GM21390 (cell line): ENCODE measurements around the gene JSRP1.

Source experiments
- ATAC-seq: cut with Tn5 transposase; IDR thresholded peaks from one replicate; pipeline ENCODE4 v1.9.1; 2021; ENCODE audit not compliant: unreplicated experiment

Gene JSRP1

GRCh38 chr19:2233601-2234280, 22.5 kb downstream of the JSRP1 start:
- no peak for ATAC-seq

DNA sequence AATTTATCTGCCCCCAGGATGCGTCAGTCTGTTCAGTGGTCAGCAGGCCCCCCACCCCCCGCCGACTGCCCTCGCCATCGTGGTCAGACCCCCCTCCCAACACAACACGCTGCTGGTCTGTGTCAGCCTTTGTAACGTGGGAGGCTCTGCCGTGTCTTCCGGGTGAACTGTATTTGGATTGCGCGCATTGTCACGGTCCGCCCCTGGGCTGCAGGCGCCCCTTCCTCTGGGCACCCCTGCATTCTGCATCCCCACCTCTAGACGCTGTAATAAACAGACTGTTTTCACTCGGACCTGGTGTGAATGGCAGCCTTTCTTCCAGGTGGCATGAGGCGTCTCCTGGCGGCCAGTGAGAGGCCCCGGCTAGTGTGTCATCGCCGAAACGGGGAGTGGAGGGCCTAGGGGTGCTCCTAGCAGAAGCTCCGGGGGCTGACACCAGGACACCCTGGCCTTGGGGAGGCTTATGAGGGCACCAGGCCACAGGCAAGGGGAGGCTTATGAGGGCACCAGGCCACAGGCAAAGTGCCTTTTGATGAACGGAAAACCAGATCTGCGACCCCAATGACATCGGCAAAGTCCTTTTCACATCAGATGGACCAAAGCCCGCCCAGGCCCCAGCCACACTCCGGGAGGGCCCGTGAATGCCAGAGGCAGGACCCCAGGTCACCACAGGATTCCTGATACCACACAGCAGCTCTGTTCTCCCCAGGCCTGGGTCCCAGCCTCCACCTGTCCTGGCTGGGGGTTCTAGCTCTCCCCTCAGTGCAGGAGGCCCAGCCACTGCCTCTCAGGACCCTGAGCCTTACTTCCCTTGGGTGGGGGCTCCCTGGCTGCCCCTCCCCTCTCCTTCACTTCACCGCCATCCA, 23.7 kb downstream of the JSRP1 start:
- ATAC-seq = no peak

- ATAC-seq = no peak
These were observed 24.5 kb downstream of the JSRP1 start for GRCh38 chr19:2231621-2232221.

DNA sequence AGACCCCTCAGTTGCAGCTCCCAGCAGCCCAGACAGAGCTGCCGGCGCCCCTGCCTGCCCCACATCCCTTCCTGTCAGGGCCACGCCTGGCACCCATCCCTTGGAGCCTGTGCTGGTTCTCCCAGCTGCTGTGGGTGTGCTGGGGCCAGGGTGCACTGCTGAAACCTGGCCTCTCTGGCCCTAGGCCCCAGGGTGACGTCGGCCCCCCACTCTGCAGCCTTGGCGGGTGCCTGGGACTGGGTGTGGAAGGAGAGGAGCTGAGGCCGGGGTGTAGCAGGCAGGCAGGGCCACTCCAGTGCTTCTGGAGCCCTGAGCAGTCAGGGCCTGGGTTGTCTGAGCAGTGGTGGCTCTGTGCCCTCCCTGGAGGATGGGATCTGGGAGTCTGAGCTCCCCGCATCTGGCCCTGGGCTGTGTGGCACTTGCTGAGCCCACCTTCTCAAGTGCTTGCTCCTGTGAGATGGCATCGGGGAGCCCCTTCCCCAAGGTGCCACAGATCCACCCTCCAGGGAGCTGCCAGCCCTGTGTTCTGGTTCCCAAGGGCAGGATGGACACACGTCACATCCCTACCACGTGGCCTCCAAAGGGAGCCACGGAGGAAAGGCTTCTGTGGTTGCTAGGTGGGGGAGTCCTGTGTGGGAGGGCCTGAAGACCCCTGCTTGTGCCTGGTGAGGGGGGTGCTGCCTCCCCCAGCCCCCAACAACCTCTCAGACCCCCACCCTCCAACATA, 25.2 kb downstream of the JSRP1 start:
- ATAC-seq = no peak

- no peak for ATAC-seq
These were observed 26.1 kb downstream of the JSRP1 start for GRCh38 chr19:2230033-2230531.

DNA sequence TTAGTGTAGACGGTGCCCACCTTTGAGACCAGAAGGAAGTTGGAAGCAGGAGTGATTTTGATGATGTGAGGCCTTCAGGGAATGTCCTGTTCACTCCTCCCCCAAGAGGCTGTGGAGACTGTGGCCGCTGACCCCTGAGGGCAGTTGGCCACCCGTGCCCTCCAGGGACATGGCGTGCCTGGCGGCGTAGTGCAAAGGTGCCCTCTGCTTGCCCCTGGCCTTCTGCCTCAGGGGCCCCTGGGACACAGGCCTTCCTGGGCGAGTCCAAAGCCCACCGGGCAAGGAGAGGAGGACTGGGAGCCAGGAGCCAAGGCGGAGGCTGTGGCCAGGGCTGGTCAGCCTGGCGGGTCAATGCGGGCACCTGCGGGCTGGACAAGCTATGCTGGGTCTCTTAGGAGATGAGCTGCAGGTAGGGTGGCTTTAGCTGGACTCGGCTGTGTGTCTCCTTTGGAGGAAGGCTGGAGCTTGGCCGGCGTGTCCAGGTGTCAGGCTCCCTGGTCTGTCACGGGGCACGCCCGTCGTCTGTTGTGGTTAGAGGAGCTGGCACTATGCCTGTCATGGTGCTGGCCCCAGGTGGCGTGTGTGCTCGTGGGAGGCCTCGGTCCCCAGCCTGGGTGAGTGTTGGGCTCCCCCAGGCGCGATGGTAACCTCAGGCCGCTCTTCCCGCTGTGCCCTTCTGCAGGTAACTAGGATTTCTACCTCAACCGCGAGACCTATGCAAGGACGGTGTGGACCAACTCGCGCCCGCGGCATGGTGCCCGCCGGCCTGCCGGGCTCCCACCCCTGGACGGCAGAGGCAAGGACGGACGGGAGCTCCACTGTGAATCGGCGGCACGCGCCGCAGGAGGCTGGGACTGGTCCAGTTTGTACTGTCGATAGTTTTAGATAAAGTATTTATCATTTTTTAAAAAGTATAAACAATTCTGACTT, 26.8 kb downstream of the JSRP1 start:
- no peak for ATAC-seq

DNA sequence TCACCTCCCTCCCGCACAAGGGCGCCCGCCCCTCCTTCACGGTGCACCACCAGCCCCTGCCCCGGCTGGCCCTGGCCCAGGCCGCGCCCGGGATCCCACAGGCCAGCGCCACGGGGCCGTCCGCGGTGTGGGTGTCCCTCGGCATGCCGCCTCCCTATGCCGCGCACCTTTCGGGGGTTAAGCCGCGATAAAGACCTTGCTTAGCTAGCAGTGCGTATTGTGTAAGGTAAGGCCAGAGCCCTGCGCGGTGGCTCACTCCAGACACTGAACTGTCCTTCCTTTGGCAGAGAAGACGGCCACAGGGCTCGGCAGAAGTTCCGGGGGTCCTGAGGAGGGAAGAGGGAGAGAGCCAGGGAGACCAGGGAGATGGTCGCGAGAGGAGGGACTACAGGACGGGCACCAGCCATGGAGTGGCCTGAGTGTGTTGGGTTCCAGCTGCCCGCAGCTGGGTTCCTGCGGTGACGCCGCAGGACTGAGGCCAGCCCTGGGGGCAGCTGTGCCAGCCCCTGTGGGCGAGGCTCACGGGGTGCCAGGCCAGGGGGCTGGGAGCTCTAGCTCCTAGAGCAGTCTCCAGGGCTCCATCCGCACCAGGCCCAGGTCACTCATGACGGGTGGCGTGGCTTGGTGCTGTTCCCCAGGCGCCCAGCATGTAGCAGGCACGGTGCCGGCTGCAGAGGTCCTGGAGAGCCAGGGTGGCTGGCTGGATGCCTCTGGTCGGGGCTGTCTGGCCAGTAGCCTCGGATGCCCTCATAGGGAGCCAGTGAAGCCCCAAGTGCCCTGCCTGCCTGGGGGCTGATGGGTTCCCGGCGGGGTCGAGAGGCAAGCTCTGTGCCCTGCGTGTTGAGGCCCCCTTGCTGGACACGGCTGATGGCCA, 27.8 kb downstream of the JSRP1 start:
- no peak for ATAC-seq

GRCh38 chr19:2227415-2228156, 28.6 kb downstream of the JSRP1 start:
- no peak for ATAC-seq

- ATAC-seq = no peak
These were observed 29.3 kb downstream of the JSRP1 start for GRCh38 chr19:2226840-2227360.

GRCh38 chr19:2226051-2226839, 30.0 kb downstream of the JSRP1 start:
- ATAC-seq = no peak

DNA sequence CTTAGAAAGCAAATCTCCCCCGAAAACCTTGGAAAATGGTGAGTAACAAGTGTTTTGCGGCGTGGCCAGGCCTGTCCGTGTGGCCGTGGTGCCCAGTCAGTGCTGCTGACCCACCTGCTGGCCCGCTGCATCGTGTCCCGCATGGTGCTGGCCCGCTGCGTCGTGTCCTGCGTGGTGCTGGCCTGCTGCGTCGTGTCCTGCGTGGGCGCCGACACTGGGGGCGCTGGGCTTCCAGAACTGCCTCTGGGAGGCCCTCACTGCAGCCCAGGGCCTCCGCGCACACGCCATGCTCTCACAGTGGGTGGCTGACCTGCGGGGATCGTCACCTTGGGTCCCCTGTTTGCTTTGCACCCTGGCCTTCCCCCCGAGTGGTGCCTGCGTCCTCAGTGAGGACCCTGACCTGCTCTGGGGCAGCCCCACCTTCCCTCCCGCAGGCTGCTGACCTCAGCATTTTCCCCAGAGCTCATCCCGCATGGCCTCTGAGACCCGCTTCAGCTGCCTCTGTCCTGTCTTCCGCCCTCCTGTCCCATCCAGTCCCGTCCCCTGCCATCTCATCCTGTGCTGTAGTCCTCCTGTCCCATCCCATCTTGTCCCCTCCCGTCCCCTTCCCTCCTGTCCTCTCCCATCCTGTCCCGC, 30.7 kb downstream of the JSRP1 start:
- no peak for ATAC-seq

DNA sequence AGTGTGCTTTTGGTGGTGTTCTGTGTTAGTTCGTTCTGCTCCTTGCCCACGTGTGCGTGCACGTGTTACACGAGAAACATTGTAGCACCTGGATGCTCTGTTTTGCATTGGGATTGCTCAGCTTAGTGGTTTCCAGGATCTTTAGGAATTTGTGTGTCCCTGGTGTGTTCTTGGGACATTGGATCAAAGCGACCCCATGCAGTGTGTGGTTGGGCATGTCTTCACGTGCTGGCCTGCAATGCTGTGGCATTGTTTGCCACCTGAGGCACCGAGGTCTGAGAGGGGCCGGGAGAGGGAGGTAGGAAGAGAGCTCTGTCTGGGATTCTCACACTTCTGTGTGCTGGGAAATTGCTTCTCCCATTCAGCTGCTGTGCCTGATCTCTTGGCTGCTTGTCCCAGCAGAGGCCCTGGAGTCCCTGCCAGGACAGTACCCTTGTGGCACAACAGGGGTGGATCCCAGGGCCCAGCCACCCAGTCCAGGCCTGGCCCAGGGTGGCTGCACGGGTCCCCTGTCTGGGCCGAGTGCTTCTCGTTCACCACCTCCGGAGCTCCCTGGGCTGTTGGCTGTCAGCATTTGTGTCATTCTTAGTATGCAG, 31.4 kb downstream of the JSRP1 start:
- no peak for ATAC-seq

- ATAC-seq = no peak
These were observed 32.3 kb downstream of the JSRP1 start for GRCh38 chr19:2223959-2224358.

GRCh38 chr19:2223391-2223790, 32.8 kb downstream of the JSRP1 start:
- no peak for ATAC-seq

DNA sequence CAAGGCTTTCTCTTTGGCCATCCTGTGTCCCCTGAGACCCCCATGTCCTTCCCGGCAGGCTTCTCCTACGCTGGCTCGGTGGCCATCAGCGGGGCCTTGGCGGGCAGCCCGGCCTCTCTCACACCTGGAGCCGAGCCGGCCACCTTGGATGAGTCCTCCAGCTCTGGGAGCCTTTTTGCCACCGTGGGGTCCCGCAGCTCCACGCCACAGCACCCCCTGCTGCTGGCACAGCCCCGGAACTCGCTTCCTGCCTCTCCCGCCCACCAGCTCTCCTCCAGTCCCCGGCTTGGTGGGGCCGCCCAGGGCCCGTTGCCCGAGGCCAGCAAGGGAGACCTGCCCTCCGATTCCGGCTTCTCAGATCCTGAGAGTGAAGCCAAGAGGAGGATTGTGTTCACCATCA, 34.3 kb downstream of the JSRP1 start:
- ATAC-seq = no peak

GRCh38 chr19:2221250-2221831, 34.9 kb downstream of the JSRP1 start:
- no peak for ATAC-seq
